Measurements from ENCODE around the gene MUCL3.

- TF ChIP-seq POLR2A (IDR thresholded peaks at IDR 0.05) (no peak), CTCF (IDR thresholded peaks at IDR 0.05) (no peak)
These were observed 25.4 kb downstream of the MUCL3 start for GRCh38 chr6:30966154-30966553.

Data from uterus (tissue), 2 donors.